A673 (cell line): ENCODE data around the gene CACNG5. TPM values are rescaled to one million over a fixed set of nuclear protein-coding genes. Genes with fewer than 3 reads are reported as not detected.

Source experiments
- BruUV-seq: library from RNA; stranded (reverse); fragments of 400-500 nt; replicated peaks from 2 replicates; lab custom pipeline; 2021; lab: Mats Ljungman, UMichigan
- CTCF ChIA-PET: fragments of 300-600 bp; sonication (Branson Sonifier 250); formaldehyde crosslinking; loops from one replicate; lab custom pipeline; 2022; ENCODE audit warnings: antibody characterized with exemption; lab: Charles Lee
- POLR2A ChIA-PET: fragments of 300-600 bp; sonication (Branson Sonifier 250); formaldehyde crosslinking; loops from one replicate; lab custom pipeline; 2022; ENCODE audit warnings: antibody characterized with exemption; ENCODE audit not compliant: low non-redundant PET; lab: Charles Lee
- DNase-seq: peaks from one replicate; pipeline ENCODE4 v3.0.0-alpha.2; 2015; ENCODE audit warnings: low spot score
- H3K27ac ChIP-seq: fragments of 200-600 bp; sonication (generic); 2 replicates; pipeline ENCODE4 v1.5.1; 2016; ENCODE audit warnings: mixed run types, low read depth, mild to moderate bottlenecking, mixed read lengths, antibody characterized with exemption, low read length; ENCODE audit not compliant: poor library complexity, severe bottlenecking
- H3K27me3 ChIP-seq: fragments of 200-600 bp; sonication (generic); replicated peaks from 2 replicates; pipeline ENCODE4 v1.6.1; 2017; ENCODE audit warnings: mixed run types, low read depth, mild to moderate bottlenecking, mixed read lengths, antibody characterized with exemption, low read length; ENCODE audit not compliant: insufficient read depth, poor library complexity
- H3K36me3 ChIP-seq: fragments of 200-600 bp; sonication (generic); 2 replicates; pipeline ENCODE4 v1.6.1; 2016; ENCODE audit warnings: mixed run types, mild to moderate bottlenecking, mixed read lengths, antibody characterized with exemption, low read length; ENCODE audit not compliant: insufficient read depth, poor library complexity, severe bottlenecking
- H3K4me1 ChIP-seq: fragments of 200-600 bp; sonication (generic); 2 replicates; pipeline ENCODE4 v1.6.1; 2017; ENCODE audit warnings: mixed run types, mild to moderate bottlenecking, mixed read lengths, antibody characterized with exemption, low read length; ENCODE audit not compliant: insufficient read depth, poor library complexity, severe bottlenecking
- H3K4me3 ChIP-seq: fragments of 200-600 bp; sonication (generic); 2 replicates; pipeline ENCODE4 v1.5.1; 2016; ENCODE audit warnings: low read depth, mixed run types, mild to moderate bottlenecking, mixed read lengths, low read length; ENCODE audit not compliant: poor library complexity, severe bottlenecking
- H3K9me3 ChIP-seq: fragments of 200-600 bp; sonication (generic); 2 replicates; pipeline ENCODE4 v1.6.1; 2016; ENCODE audit warnings: mixed run types, low read depth, mild to moderate bottlenecking, mixed read lengths, antibody characterized with exemption, low read length; ENCODE audit not compliant: poor library complexity, severe bottlenecking
- CTCF ChIP-seq: fragments of 300-800, 200-600 bp; sonication (generic); conservative IDR thresholded peaks from 2 replicates; pipeline ENCODE4 v1.5.1; 2017; ENCODE audit warnings: low read depth, mild to moderate bottlenecking, antibody characterized with exemption, low read length, moderate library complexity, mixed read lengths
- EZH2 ChIP-seq: fragments of 200-600 bp; sonication (generic); IDR thresholded peaks from 2 replicates; pipeline ENCODE4 v1.6.1; 2017; ENCODE audit warnings: borderline replicate concordance, low read depth, mild to moderate bottlenecking, mixed read lengths, antibody characterized with exemption, low read length; ENCODE audit not compliant: poor library complexity, severe bottlenecking
- intact Hi-C: fragments of 100-400 bp; cut with micrococcal nuclease; formaldehyde crosslinking; loops from one replicate; pipeline ENCODE4 v1.10.0; 2022; ENCODE audit not compliant: unreplicated experiment
- total RNA-seq: library from RNA; stranded (reverse); gene quantifications from 2 replicates; pipeline ENCODE4 v1.2.3, GENCODE V29; 2021

CACNG5 gene
- total RNA-seq, 1 experiment from 2014 or later = 0.88 TPM

- DNase-seq = no peak
- H3K9me3 ChIP-seq = peaks cover 5% of the 10 kb centered on the region
- H3K4me1 ChIP-seq = peaks cover 6% of the 10 kb centered on the region
- no peak overlapping the region for H3K27ac ChIP-seq
- no peak overlapping the region for H3K4me3 ChIP-seq
- no TSS peak for BruUV-seq
- H3K36me3 ChIP-seq = no peaks in the 10 kb centered on the region
- H3K27me3 ChIP-seq = no peaks in the 10 kb centered on the region
- POLR2A ChIA-PET = no interaction called here
- CTCF ChIA-PET = no interaction called here
- intact Hi-C loops = no loop called here
- TF ChIP-seq CTCF (no peak), EZH2 (no peak)
These were observed 12.9 kb upstream of the CACNG5 start for GRCh38 chr17:66822009-66822408.

GRCh38 chr17:66826856-66827255, 8.1 kb upstream of the CACNG5 start:
- Histone ChIP-seq H3K27me3 (no peaks in the 10 kb centered on the region), H3K4me3 (no peak overlapping the region), H3K27ac (peak overlapping the region; percentile 64), H3K9me3 (no peaks in the 10 kb centered on the region), H3K36me3 (no peaks in the 10 kb centered on the region), H3K4me1 (peaks cover 42% of the 10 kb centered on the region)
- CTCF ChIA-PET = no interaction called here
- POLR2A ChIA-PET = no interaction called here
- no TSS peak for BruUV-seq
- peak; percentile 93 for DNase-seq
- TF ChIP-seq EZH2 (no peak), CTCF (no peak)
- intact Hi-C loops = no loop called here

- ChIA-PET CTCF (no interaction called here), POLR2A (no interaction called here)
- no peaks in the 10 kb centered on the region for H3K36me3 ChIP-seq
- no peak overlapping the region for H3K4me3 ChIP-seq
- H3K27ac ChIP-seq = no peak overlapping the region
- H3K9me3 ChIP-seq = no peaks in the 10 kb centered on the region
- intact Hi-C loops = no loop called here
- TF ChIP-seq CTCF (no peak), EZH2 (no peak)
- no peaks in the 10 kb centered on the region for H3K27me3 ChIP-seq
- no TSS peak for BruUV-seq
- peaks cover 49% of the 10 kb centered on the region for H3K4me1 ChIP-seq
- DNase-seq = no peak
These were observed 5.5 kb upstream of the CACNG5 start for GRCh38 chr17:66829386-66829864.
